HEK293 (cell line): ENCODE results near the gene ETV1.

Experiments
- TCF7L2 ChIP-seq: IDR thresholded peaks from 2 replicates; pipeline ENCODE4 v1.6.1; 2011; ENCODE audit warnings: low read depth, mild to moderate bottlenecking, inconsistent platforms, low read length, moderate library complexity, borderline replicate concordance
- ZNF175 ChIP-seq: fragments of 450-650 bp; formaldehyde crosslinking; IDR thresholded peaks from 2 replicates; pipeline ENCODE4 v1.5.1; 2016; ENCODE audit warnings: missing biosample characterization, missing genetic modification characterization
- TF ChIP-seq, protein P1 (sequence below): fragments of 450-650 bp; formaldehyde crosslinking; IDR thresholded peaks from 2 replicates; pipeline ENCODE4 v1.5.1; 2016; ENCODE audit warnings: missing biosample characterization, missing genetic modification characterization

GRCh38 chr7:13988065-13988464 lies 1.4 kb downstream of the ETV1 start:
- TF ChIP-seq TCF7L2: no peak
- TF ChIP-seq, protein P1, sequence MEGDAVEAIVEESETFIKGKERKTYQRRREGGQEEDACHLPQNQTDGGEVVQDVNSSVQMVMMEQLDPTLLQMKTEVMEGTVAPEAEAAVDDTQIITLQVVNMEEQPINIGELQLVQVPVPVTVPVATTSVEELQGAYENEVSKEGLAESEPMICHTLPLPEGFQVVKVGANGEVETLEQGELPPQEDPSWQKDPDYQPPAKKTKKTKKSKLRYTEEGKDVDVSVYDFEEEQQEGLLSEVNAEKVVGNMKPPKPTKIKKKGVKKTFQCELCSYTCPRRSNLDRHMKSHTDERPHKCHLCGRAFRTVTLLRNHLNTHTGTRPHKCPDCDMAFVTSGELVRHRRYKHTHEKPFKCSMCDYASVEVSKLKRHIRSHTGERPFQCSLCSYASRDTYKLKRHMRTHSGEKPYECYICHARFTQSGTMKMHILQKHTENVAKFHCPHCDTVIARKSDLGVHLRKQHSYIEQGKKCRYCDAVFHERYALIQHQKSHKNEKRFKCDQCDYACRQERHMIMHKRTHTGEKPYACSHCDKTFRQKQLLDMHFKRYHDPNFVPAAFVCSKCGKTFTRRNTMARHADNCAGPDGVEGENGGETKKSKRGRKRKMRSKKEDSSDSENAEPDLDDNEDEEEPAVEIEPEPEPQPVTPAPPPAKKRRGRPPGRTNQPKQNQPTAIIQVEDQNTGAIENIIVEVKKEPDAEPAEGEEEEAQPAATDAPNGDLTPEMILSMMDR: no peak
- no peak for TF ChIP-seq ZNF175
